GM06990 (cell line): ENCODE measurements around the gene C19orf38.
"Not testable (repeated sequence)": the region's sequence is repeated elsewhere in the genome, so short reads cannot be mapped to it uniquely, and the experiment has no call there.

Experiments
- DNase-seq: peaks from one replicate; pipeline ENCODE4 v3.0.0-alpha.2; 2011; ENCODE audit not compliant: insufficient read length; ENCODE audit errors: extremely low read depth
- H3K27me3 ChIP-seq: replicated peaks from 2 replicates; pipeline ENCODE4 v1.6.0; 2011; ENCODE audit warnings: low read length; ENCODE audit not compliant: control insufficient read depth, insufficient read depth
- H3K36me3 ChIP-seq: 2 replicates; pipeline ENCODE4 v1.5.1; 2011; ENCODE audit warnings: low read length; ENCODE audit not compliant: control insufficient read depth, insufficient read depth
- H3K4me3 ChIP-seq: replicated peaks from 2 replicates; pipeline ENCODE4 v1.5.1; 2011; ENCODE audit warnings: low read depth, mild to moderate bottlenecking, control low read depth, low read length
- TF ChIP-seq, protein P1 (sequence below): IDR thresholded peaks from 2 replicates; pipeline ENCODE4 v1.5.1; 2011; ENCODE audit warnings: low read length, control low read depth, mild to moderate bottlenecking, inconsistent platforms; ENCODE audit not compliant: insufficient read depth, poor library complexity, severe bottlenecking

Gene C19orf38

DNA sequence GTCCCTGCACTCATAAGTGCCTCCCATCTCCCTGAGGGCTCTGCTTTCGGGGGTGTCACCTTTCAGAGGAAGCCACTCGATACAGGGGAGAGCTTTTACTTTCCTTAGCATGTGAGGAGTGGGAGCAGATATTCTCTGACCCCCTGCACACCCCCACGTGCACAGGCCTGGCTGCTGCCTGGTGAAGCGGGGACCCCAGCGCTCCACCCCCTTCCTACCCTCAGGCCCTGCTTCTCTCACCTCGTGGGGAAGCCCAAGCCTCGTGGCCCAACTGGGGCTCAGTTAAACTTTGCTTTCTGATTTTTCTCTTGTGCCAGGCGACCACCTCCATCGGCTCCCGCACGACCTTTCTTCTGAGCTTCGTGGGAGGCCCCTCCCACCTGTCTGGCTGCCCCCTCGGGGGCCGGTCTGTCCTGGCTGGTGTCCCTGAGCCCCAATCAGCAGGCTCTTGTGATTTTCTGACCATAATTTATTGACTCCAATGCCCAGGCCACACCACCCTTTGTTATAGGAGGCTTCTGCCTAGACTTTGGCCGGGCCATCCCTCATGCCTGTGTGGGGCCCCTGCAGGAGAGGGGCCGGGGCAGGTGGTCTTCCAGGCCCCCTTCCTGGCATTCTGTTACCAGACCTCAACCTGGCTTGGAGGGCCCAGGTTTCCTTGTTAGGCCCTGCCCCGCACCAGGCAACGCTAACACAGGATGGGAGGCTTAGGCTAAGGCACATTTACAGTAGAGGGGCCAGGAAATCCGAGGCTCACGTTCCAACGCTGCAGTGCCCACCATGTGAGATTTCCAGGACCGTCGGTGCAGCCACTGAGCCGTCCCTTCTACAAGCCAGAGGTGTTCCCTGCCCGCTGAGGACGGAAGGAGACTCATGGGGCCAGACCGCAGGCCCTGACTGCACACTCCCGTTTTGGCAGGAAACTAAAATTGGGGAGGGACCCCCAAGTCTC is 16.0 kb upstream of the C19orf38 start:
- Histone ChIP-seq H3K36me3 (peaks cover 25% of the 10 kb centered on the region), H3K4me3 (no peak overlapping the region), H3K27me3 (no peaks in the 10 kb centered on the region)
- no peak for DNase-seq
- TF ChIP-seq, protein P1, sequence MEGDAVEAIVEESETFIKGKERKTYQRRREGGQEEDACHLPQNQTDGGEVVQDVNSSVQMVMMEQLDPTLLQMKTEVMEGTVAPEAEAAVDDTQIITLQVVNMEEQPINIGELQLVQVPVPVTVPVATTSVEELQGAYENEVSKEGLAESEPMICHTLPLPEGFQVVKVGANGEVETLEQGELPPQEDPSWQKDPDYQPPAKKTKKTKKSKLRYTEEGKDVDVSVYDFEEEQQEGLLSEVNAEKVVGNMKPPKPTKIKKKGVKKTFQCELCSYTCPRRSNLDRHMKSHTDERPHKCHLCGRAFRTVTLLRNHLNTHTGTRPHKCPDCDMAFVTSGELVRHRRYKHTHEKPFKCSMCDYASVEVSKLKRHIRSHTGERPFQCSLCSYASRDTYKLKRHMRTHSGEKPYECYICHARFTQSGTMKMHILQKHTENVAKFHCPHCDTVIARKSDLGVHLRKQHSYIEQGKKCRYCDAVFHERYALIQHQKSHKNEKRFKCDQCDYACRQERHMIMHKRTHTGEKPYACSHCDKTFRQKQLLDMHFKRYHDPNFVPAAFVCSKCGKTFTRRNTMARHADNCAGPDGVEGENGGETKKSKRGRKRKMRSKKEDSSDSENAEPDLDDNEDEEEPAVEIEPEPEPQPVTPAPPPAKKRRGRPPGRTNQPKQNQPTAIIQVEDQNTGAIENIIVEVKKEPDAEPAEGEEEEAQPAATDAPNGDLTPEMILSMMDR: no peak

DNA sequence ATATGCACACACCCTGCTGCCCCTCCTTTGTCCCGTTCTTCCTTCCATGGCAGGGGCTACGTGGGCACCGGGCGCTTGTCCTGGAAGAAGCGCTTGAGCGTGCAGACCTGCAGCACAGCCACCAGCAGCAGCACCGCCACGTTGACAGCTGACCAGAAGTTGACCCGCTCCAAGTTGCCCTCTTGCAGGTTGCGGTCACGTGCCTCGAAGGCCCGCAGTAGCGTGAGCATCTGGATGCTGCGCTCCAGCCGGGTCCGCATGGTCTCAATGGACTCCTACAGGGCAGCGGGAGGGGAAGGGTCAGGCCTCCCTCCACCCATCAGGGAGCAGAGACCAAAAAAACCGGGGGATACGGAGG is 15.3 kb upstream of the C19orf38 start:
- TF ChIP-seq, protein P1: no peak
- Histone ChIP-seq H3K27me3 (no peaks in the 10 kb centered on the region), H3K4me3 (no peak overlapping the region), H3K36me3 (peaks cover 25% of the 10 kb centered on the region)
- DNase-seq: no peak

DNA sequence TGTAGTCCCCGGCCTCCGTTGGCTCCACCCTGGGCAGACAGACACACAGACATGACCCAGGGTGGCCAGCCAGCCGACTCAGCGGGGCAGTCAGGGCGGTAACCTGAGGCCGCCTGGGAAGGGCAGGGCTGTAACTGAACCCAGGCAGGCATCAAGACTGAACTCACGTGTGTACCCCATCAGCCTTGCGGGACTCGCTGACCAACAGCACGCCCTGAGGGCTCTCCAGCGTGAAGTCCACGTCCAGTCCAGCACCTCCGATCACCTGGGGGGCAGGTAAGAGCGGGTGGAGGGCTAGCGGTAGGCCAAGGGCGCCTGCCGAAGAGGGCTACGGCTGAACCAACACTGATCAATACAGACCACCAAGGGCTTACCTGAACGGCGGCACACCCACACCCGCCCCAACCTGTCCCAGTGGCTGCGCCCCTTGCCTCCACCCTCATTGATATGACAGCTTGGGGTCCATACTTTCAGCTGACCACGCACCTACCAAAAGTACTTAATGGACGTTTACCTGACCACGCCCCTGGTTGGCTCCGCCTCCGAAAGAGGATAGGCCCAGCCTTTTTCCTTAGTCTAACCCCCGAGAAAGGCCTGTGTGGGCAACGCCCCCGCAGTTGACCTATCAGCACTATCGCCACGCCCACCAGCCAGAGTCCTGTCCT is 13.0 kb upstream of the C19orf38 start:
- peaks cover 19% of the 10 kb centered on the region for H3K36me3 ChIP-seq
- H3K27me3 ChIP-seq: no peaks in the 10 kb centered on the region
- DNase-seq: no peak
- H3K4me3 ChIP-seq: peak overlapping the region; percentile 12
- TF ChIP-seq, protein P1: no peak

DNA sequence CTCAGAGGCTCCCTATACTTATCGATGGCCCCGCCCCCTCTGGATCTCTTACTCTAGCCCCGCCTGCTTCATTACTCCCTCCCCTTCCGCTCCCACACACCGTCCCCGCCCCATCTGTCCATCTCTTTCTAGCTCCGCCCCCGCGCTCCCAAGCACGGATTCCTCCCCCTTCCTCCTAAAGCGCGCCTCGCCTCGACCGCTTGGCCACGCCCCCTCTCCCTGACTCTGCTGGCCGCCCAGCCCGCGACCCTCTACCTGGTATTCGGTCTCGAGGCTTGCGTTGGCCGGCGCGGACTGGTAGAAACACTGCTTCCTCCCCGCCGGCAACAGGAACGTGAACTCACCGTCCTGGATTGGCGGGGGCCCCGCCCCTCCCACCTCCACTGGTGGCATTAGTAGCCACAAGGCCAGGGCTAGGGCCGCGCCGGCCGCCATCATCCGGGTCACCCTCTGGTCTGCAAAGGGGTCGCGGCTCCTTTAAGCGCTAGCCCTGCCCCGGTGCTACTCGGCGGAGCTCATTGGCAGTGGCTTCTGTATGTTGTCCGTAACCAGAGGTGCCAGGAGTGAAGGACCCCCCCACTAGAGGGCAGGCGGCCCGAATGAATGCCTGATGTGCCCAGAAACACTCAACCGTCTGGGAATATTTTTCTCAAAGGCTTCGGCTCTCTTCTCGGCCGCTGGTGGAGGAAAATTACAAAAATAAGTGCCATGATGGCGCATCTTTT is 12.3 kb upstream of the C19orf38 start, which contains the start of gene TMED1:
TSS of gene TMED1 (minus strand) at position 459 of the 725 bp plus-strand sequence. CDS start at position 438, 21 bp downstream.
- DNase-seq: peak; percentile 93
- Histone ChIP-seq H3K36me3 (peaks cover 16% of the 10 kb centered on the region), H3K27me3 (no peaks in the 10 kb centered on the region), H3K4me3 (peak within 1 kb of the TSS; percentile 79)
- TF ChIP-seq, protein P1: peak; percentile 8

DNA sequence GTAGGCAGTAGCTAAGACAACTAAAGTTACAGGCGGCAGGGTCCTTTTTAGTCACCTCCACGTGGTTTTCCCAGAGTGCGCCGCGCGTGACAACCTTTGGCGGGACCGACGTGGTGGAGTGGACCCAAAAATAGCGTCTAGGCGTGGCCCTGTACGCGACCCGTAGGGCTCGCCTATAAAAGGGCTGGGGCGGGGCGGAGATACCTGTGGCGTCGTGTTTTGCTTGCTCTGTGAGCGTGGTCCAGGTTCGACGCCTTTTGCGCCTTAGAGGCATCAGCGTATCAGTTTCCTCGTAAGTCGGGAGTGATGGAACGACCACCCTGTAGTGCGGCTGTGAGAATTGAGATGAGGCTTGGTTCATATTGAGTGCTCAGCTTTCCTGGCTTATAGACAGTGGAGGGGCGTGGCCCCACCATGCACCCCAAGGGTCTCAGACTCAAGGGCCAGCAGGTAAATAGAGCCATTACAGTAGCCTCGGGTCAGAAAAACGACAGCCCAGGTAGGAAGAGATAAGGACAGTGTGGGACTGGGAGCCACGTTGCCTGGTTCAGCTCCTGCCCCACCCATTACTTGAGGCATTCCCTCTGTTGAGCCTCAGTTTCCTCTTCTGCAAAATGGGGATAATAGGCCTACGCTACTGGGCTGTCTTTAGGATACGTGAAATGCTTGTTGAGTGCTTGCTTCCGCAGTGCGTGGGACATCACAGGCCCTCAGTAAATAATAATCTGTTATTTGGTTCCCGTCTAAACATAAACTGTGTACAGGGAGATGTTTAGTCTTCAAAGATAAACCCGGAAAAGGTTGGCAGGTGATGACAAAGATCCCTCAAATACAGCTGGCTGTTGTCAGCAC is 11.5 kb upstream of the C19orf38 start:
- H3K27me3 ChIP-seq: no peaks in the 10 kb centered on the region
- H3K4me3 ChIP-seq: peak overlapping the region; percentile 79
- DNase-seq: peak; percentile 88
- TF ChIP-seq, protein P1: no peak
- H3K36me3 ChIP-seq: peaks cover 12% of the 10 kb centered on the region

DNA sequence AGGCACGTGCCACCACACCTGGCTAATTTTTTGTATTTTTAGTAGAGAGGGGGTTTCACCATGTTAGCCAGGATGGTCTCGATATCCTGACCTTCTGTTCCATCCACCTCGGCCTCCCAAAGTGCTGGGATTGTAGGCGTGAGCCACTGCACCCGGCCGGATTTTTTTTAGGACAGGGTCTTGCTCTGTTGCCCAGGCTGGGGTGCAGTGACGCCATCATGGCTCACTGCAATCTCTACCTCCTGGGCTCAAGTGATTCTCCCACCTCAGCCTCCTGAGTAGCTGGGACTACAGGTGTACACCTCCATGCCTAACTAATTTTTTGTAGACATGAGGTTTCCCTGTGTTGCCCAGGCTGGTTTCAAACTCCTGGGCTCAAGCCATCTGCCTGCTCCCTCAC is 10.6 kb upstream of the C19orf38 start:
- not testable (repeated sequence) for H3K27me3 ChIP-seq, H3K4me3 ChIP-seq, DNase-seq
- H3K36me3 ChIP-seq: peaks cover 11% of the 10 kb centered on the region
